GM12875 (cell line): ENCODE data around the gene SDK1.

Source experiments
- H3K4me3 ChIP-seq: one replicate; pipeline ENCODE4 v1.5.1; 2011; ENCODE audit warnings: low read depth, low read length, control low read depth
- TF ChIP-seq, protein P1 (sequence below): IDR thresholded peaks from 2 replicates; pipeline ENCODE4 v1.5.1; 2011; ENCODE audit warnings: low read depth, mild to moderate bottlenecking, control low read depth, inconsistent platforms, low read length, moderate library complexity, borderline replicate concordance; ENCODE audit not compliant: insufficient read depth

Gene SDK1

GRCh38 chr7:4050126-4050660, 749.1 kb downstream of the SDK1 start:
- H3K4me3 ChIP-seq: no peak overlapping the region
- TF ChIP-seq, protein P1, sequence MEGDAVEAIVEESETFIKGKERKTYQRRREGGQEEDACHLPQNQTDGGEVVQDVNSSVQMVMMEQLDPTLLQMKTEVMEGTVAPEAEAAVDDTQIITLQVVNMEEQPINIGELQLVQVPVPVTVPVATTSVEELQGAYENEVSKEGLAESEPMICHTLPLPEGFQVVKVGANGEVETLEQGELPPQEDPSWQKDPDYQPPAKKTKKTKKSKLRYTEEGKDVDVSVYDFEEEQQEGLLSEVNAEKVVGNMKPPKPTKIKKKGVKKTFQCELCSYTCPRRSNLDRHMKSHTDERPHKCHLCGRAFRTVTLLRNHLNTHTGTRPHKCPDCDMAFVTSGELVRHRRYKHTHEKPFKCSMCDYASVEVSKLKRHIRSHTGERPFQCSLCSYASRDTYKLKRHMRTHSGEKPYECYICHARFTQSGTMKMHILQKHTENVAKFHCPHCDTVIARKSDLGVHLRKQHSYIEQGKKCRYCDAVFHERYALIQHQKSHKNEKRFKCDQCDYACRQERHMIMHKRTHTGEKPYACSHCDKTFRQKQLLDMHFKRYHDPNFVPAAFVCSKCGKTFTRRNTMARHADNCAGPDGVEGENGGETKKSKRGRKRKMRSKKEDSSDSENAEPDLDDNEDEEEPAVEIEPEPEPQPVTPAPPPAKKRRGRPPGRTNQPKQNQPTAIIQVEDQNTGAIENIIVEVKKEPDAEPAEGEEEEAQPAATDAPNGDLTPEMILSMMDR: no peak

GRCh38 chr7:4051696-4052095, 750.6 kb downstream of the SDK1 start:
- TF ChIP-seq, protein P1: no peak
- no peak overlapping the region for H3K4me3 ChIP-seq

DNA sequence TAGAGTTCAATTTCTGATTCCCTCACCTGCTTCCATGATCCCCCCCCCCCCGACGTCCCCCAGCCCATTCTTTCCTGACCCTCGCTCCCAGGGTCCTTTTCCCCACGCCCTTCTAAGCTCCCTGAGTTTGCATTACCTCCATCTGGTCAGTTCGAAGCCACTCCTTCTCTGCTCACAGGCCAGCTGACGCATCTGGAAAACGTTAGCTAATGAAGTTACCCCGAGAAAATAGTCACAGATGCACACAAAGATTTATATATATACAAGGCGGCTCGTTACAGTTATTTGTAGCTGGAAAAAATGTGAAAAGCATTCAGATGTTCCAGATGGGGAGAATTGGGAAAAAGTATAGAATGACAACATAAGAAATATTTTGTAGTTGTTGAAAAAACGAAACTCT, 751.1 kb downstream of the SDK1 start:
- TF ChIP-seq, protein P1: no peak

DNA sequence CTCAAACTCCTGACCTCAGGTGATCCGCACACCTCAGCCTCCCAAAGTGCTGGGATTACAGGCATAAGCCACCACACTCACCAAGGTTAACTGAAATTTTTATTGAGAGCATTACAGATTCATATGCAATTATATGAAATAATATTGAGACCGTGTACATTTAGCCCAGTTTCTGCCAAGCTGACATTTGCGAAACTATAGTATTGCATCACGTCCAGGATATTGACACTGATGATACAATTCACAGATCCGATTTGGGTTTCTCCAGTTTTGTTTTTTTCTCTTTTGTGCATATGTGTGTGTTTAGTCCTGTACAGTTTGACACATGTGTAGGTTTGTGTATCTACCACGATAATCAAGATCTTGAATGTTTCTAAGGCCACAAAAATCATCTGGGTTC, 753.1 kb downstream of the SDK1 start:
- no peak overlapping the region for H3K4me3 ChIP-seq
- TF ChIP-seq, protein P1: no peak

More for the DNA sequence above, 751.1 kb downstream of the SDK1 start:
- no peak overlapping the region for H3K4me3 ChIP-seq

DNA sequence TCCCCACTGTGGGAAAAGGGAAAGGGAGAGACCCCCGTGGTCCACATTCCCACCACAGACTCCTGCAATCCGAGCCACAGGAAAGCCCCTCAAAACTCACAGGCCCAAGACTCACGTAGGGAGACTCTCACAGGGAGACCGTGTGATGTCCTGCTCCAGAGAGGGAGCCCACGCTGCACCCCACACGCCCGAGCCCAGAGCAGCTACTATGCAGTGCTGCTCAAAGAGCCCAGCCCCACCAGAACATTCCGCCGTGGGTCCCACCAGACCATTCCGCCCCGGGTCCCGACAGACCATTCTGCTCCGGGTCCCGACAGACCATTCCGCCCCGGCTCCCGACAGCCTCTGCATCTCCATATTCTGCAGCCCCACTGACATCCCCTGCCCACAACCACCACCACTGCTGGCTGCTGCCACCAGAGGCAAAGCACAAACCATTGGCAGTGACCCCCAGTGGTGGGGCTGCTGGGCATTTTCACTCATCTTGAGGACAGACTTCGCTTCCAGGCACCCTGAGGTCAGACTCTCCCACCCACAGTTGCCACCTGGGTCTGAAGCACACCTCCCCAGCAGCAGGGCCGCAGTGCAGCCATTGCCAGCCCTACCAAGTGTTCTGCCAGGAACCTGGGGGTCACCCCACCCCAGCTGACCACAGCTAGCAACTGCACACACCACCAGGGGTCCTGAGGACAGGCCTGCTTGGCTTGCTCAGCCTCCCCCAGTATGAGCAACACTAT, 755.7 kb downstream of the SDK1 start:
- TF ChIP-seq, protein P1: no peak
- H3K4me3 ChIP-seq: no peak overlapping the region

DNA sequence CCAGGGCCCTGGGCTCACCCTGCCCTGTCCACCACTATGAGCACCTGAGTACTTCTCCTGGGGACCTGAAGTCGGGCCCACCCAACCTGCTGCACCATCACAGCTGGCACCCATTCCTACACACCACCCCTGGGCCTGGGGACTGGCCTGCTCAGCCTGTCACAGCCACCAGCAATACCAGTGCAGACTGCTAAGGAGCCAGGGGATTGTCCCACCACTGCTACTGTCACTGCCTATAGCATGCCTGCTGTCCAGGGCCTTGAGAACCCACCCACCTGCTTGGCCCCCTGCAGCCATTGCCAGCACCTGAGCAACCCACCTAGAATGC, 756.2 kb downstream of the SDK1 start:
- no peak overlapping the region for H3K4me3 ChIP-seq
- TF ChIP-seq, protein P1: no peak

- TF ChIP-seq, protein P1: no peak
- no peak overlapping the region for H3K4me3 ChIP-seq
Measured at GRCh38 chr7:4058158-4058557, 757.1 kb downstream of the SDK1 start.
